Testis (tissue), 3 donors: Measurements from ENCODE around the gene MICOS13. TPM values are rescaled to one million over a fixed set of nuclear protein-coding genes. Genes with fewer than 3 reads are reported as not detected.

Experiments used
- DNase-seq: peaks from one replicate; pipeline ENCODE4 v3.0.0-alpha.2; 2019
- H3K27ac ChIP-seq, 2 donors: fragments of 200-600 bp; sonication (generic); one replicate each; pipeline ENCODE4 v1.5.1; 2019
- H3K27me3 ChIP-seq: fragments of 200-600 bp; sonication (generic); one replicate; pipeline ENCODE4 v1.5.1; 2019
- H3K36me3 ChIP-seq: fragments of 200-600 bp; sonication (generic); one replicate; pipeline ENCODE4 v1.5.1; 2017; ENCODE audit warnings: low read depth; ENCODE audit errors: missing control alignments
- H3K4me1 ChIP-seq: fragments of 200-600 bp; sonication (generic); one replicate; pipeline ENCODE4 v1.5.1; 2019
- H3K4me3 ChIP-seq, 2 donors: fragments of 200-600 bp; sonication (generic); one replicate each; pipeline ENCODE4 v1.5.1; 2017 to 2019
- H3K9me3 ChIP-seq: fragments of 200-600 bp; sonication (generic); one replicate; pipeline ENCODE4 v1.5.1; 2017
- POLR2A ChIP-seq: fragments of 450-650 bp; IDR thresholded peaks from one replicate; pipeline ENCODE4 v1.6.1; 2017; ENCODE audit warnings: antibody characterized with exemption, mild to moderate bottlenecking, moderate library complexity
- WGBS, 2 donors: methylation state at CpG; one replicate each; pipeline ENCODE4 v1.1.5; 2018; 5-methylcytosine and 5-hydroxymethylcytosine counted together
- intact Hi-C: fragments of 100-400 bp; cut with DNase I; formaldehyde crosslinking; loops from one replicate; pipeline ENCODE4 v1.15.1; 2023; ENCODE audit warnings: low total_unique reads
- polyA plus RNA-seq: library from polyadenylated mRNA; stranded (reverse); fragments of 350-450 nt; fragmentation: Illumina TruSeq; extraction: RNeasy Lipid Tissue Mini Kit (QIAGEN cat#74804); gene quantifications from one replicate; pipeline ENCODE4 v1.2.3, GENCODE V29; 2014; ENCODE audit warnings: low read depth, low replicate concordance; ENCODE audit not compliant: insufficient read depth
- total RNA-seq, 2 donors: library from RNA; depleted of rRNA; stranded (reverse); fragments of >200 nt; gene quantifications; one replicate each; pipeline ENCODE4 v1.2.3, GENCODE V29; 2016
- TF ChIP-seq, protein P1 (sequence below), 3 experiments: fragments of 450-650 bp in 2 of 3; fragments of 200-600 bp in 1 of 3; sonication (generic) in 1 of 3; IDR thresholded peaks; one replicate each; pipeline ENCODE4 v1.5.1; 2016 to 2019; ENCODE audit warnings: antibody characterized with exemption in 3 of 3, mild to moderate bottlenecking in 2 of 3, moderate library complexity in 1 of 3

Gene MICOS13
- total and polyA plus RNA-seq, 3 donors from 2014 or later: 98.0 to 198 (median 152) TPM

DNA sequence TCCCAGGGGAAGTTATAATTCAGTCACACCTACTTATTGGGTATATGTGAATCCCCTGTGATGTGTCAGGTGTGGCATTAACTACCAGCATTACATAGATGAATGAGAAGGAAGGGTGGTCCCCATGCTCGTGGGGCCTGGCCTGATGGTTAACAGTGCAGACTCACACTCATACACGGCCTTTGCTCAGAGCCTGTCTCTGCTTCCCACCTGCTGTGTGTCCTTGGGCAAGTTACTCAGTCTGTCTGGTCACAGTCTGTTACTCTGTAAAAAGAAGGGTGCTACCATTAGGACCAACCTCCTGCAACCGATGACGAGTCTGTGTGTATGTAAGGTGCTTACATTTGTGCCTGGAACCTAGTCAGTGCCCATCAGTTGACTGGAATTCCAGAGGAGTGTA, 33.6 kb downstream of the MICOS13 start:
- Histone ChIP-seq H3K27ac (no peak overlapping the region), H3K9me3 (no peaks in the 10 kb centered on the region), H3K27me3 (no peaks in the 10 kb centered on the region), H3K4me3 (no peak overlapping the region), H3K36me3 (no peaks in the 10 kb centered on the region), H3K4me1 (no peaks in the 10 kb centered on the region)
- no peak for DNase-seq
- 89 to 92% methylated on average over 4 of the region's 4 CpGs for WGBS, 2 donors
- TF ChIP-seq, protein P1, sequence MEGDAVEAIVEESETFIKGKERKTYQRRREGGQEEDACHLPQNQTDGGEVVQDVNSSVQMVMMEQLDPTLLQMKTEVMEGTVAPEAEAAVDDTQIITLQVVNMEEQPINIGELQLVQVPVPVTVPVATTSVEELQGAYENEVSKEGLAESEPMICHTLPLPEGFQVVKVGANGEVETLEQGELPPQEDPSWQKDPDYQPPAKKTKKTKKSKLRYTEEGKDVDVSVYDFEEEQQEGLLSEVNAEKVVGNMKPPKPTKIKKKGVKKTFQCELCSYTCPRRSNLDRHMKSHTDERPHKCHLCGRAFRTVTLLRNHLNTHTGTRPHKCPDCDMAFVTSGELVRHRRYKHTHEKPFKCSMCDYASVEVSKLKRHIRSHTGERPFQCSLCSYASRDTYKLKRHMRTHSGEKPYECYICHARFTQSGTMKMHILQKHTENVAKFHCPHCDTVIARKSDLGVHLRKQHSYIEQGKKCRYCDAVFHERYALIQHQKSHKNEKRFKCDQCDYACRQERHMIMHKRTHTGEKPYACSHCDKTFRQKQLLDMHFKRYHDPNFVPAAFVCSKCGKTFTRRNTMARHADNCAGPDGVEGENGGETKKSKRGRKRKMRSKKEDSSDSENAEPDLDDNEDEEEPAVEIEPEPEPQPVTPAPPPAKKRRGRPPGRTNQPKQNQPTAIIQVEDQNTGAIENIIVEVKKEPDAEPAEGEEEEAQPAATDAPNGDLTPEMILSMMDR (IDR thresholded peaks at IDR 0.05): no peak
- no peak for TF ChIP-seq POLR2A
- intact Hi-C loops: no loop called here

DNA sequence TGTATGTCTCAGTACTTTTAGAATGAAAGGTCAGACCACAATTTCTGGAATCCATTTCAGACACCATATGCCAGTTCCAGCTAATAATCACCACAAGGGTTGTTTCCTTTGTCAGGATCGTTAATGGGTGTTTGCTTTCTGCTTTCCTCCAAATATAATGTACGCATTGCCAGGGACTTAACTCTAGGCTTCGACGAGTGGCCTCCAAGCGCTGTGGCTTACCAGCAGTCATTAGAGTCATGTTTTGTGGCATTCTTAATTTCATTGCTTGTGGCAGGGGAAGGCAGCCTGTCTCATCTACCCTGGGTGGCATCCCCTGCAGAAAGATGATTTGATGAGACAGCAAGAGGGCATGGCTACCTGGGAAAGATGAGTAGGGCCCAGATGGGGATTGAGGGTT, 34.9 kb downstream of the MICOS13 start:
- intact Hi-C loops: no loop called here
- Histone ChIP-seq H3K9me3 (no peaks in the 10 kb centered on the region), H3K27me3 (no peaks in the 10 kb centered on the region), H3K4me3 (no peak overlapping the region), H3K4me1 (no peaks in the 10 kb centered on the region), H3K27ac (no peak overlapping the region), H3K36me3 (no peaks in the 10 kb centered on the region)
- no peak for DNase-seq
- TF ChIP-seq, protein P1 (IDR thresholded peaks at IDR 0.05): no peak
- TF ChIP-seq POLR2A: no peak
- WGBS, 2 donors: 85 to 90% methylated on average over 5 of the region's 5 CpGs

DNA sequence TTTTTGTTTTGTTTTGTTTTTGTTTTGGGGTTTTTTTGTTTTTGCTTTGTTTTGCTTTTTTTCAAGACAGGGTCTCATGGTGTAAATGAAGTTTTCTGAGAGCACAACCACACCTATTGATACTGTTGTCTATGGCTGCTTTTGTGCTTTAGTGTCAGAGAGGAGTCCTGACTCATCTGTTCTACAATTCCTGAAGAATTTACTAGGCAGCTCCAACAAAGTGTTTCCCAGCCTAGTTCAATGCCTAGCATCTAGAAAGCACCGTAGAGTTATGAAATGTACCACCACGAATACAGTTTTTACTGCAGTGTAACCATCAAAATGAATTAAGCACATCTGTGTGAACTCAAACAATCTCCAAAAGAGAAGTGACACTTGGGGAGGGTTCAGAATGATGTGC, 36.3 kb downstream of the MICOS13 start:
- H3K36me3 ChIP-seq: no peaks in the 10 kb centered on the region
- 88 to 89% methylated on average over 2 of the region's 2 CpGs for WGBS, 2 donors
- no peak for TF ChIP-seq POLR2A
- TF ChIP-seq, protein P1 (IDR thresholded peaks at IDR 0.05): no peak

DNA sequence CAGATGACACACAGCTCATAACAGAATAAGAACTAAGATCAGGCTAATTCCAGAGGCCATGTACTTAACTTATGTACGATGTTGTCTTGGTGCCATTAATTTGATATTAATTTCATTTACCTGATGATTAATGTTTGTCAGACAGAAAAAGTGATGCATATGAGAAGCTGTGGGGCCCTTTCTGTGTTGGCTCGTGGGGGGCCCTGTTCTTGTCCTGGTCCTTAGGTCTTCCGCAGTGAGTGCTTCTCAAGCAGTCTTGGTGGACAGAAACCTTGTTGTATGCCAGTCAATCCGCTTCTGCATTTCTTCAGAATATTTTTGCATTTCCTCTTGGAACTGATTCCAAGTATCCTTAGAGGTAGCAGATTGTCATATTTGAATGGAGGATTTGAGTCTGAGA, 37.3 kb downstream of the MICOS13 start:
- Histone ChIP-seq H3K4me3 (no peak overlapping the region), H3K9me3 (no peaks in the 10 kb centered on the region), H3K27ac (no peak overlapping the region), H3K36me3 (no peaks in the 10 kb centered on the region), H3K4me1 (no peaks in the 10 kb centered on the region), H3K27me3 (no peaks in the 10 kb centered on the region)
- DNase-seq: no peak
- TF ChIP-seq, protein P1 (IDR thresholded peaks at IDR 0.05): no peak
- TF ChIP-seq POLR2A: no peak
- 87 to 92% methylated on average over 4 of the region's 4 CpGs for WGBS, 2 donors
- intact Hi-C loops: no loop called here

More for the DNA sequence above, 36.3 kb downstream of the MICOS13 start:
- no peaks in the 10 kb centered on the region for H3K9me3 ChIP-seq
- no peak overlapping the region for H3K27ac ChIP-seq
- H3K27me3 ChIP-seq: no peaks in the 10 kb centered on the region
- no peak overlapping the region for H3K4me3 ChIP-seq
- no peak for DNase-seq
- no peaks in the 10 kb centered on the region for H3K4me1 ChIP-seq
- intact Hi-C loops: no loop called here

DNA sequence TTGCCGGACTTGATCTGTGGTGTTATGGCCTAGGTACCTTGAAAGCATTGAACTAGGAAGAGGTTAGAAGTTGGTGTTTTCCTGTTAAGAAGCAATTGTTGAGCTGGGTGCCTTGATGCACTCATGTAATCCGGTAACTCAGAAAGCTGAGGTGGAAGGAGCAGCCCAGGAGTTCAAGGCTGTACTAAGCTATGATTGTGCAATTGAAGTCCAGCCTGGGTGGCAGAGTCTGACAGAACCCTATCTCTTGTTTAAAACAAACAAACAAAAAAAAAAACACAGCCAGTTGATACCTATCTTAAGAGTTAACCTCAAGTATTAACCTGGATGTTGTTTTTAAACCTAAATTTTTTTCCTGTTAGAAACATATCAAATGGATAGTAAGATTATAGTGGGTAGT, 38.1 kb downstream of the MICOS13 start:
- Histone ChIP-seq H3K4me1 (no peaks in the 10 kb centered on the region), H3K27ac (no peak overlapping the region), H3K27me3 (no peaks in the 10 kb centered on the region), H3K9me3 (no peaks in the 10 kb centered on the region), H3K4me3 (no peak overlapping the region), H3K36me3 (no peaks in the 10 kb centered on the region)
- no peak for DNase-seq
- WGBS, 2 donors: 69 to 81% methylated on average over 2 of the region's 2 CpGs
- intact Hi-C loops: no loop called here
- no peak for TF ChIP-seq POLR2A
- TF ChIP-seq, protein P1 (IDR thresholded peaks at IDR 0.05): no peak
